Right lobe of liver (tissue), 6 donors: Measurements from ENCODE around the gene RAD50. TPM values are rescaled to one million over a fixed set of nuclear protein-coding genes. Genes with fewer than 3 reads are reported as not detected.

Experiments used
- ATAC-seq, 4 donors: fragments of 200-7000 bp; cut with Tn5 transposase; one replicate each; pipeline ENCODE4 v1.9.1; 2020; ENCODE audit warnings: mild to moderate bottlenecking in 4 of 4, moderate library complexity in 4 of 4
- DNase-seq, 3 donors: peaks; one replicate each; pipeline ENCODE4 v3.0.0-alpha.2; 2020
- H3K27ac ChIP-seq, 3 donors: fragments of 200-600 bp; one replicate each; pipeline ENCODE4 v1.8.0; 2022
- H3K27me3 ChIP-seq, 2 donors: fragments of 200-600 bp; one replicate each; pipeline ENCODE4 v1.8.0; 2022
- H3K36me3 ChIP-seq, 4 donors: fragments of 200-600 bp; sonication (generic) in 1 of 4; one replicate each; pipeline versions ENCODE4 v1.5.1 to v1.8.0; 2017 to 2022; ENCODE audit warnings: control low read depth in 1 of 4
- H3K4me1 ChIP-seq, 4 donors: fragments of 200-600 bp; sonication (generic) in 1 of 4; one replicate each; pipeline versions ENCODE4 v1.5.1 to v1.8.0; 2017 to 2022; ENCODE audit warnings: control low read depth in 1 of 4
- H3K4me3 ChIP-seq, 3 donors: fragments of 200-600 bp; one replicate each; pipeline ENCODE4 v1.8.0; 2022
- H3K9me3 ChIP-seq, 4 donors: fragments of 200-600 bp; sonication (generic) in 1 of 4; one replicate each; pipeline versions ENCODE4 v1.5.1 to v1.8.0; 2017 to 2022; ENCODE audit warnings: control low read depth in 1 of 4
- POLR2A ChIP-seq: fragments of 450-650 bp; IDR thresholded peaks from one replicate; pipeline ENCODE4 v1.6.1; 2017; ENCODE audit warnings: antibody characterized with exemption, mild to moderate bottlenecking
- WGBS: methylation state at CpG from one replicate; pipeline ENCODE4 v1.1.6; 2018; ENCODE audit warnings: low coverage, low lambda C conversion rate; ENCODE audit not compliant: insufficient coverage; ENCODE audit errors: missing lambda C conversion rate; 5-methylcytosine and 5-hydroxymethylcytosine counted together
- intact Hi-C, 2 donors: fragments of 100-400 bp; cut with DNase I; formaldehyde crosslinking; loops; one replicate each; pipeline versions ENCODE4 v1.11.2 to v1.14.1; 2022
- total RNA-seq, 6 experiments: library from RNA; depleted of rRNA in 2 of 6; stranded (reverse); fragments of >200 nt in 2 of 6; fragmentation: NEBNext Ultra II Directional in 3 of 6; extraction: Animal tissue kit (Norgen Biotek cat#: 25700) in 3 of 6; gene quantifications; one replicate each; pipeline versions ENCODE4 v1.1.0 to v1.2.4, GENCODE V29; 2016 to 2023
- TF ChIP-seq, protein P1 (sequence below), 4 donors: fragments of 200-600 bp in 3 of 4; fragments of 450-650 bp in 1 of 4; IDR thresholded peaks; one replicate each; pipeline versions ENCODE4 v1.5.1 to v1.8.0; 2016 to 2022; ENCODE audit warnings: antibody characterized with exemption in 4 of 4, mild to moderate bottlenecking in 2 of 4
- donor health status: DM: no; HTN: yes; CAD: no.
- donor health status: DM: no; HTN: no; CAD: no.
- donor health status: DM: no; HTN: no; CAD: no.
- donor health status: DM: no; HTN: yes; CAD: no.
- donor health status: DM: no; HTN: yes; CAD: no.

RAD50 gene
- total RNA-seq, 6 experiments from 2014 or later: 14.1 to 27.7 (median 17.9) TPM

DNA sequence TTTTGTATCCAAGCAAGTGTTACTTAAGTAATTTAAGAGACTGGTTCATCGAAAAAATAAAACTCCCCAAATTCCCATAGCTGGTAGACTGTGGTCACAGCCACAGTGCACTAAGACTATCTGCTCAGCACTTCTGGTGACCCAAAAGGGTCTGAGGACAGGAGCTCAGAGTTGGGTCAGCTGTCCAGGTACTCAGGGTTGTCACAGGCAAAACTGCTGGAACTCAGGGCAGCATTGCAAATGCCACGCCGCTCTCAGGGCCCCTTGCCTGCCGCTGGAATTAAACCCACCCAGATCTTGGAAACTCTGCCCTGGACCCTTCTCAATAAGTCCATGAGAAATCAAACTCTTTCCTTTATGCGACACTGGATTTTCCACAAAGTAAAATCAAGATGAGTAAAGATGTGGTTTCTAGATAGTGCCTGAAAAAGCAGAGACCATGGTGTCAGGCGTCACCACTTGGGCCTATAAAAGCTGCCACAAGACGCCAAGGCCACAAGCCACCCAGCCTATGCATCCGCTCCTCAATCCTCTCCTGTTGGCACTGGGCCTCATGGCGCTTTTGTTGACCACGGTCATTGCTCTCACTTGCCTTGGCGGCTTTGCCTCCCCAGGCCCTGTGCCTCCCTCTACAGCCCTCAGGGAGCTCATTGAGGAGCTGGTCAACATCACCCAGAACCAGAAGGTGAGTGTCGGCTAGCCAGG, 101.1 kb downstream of the RAD50 start, which contains the start of gene IL13:
Gene IL13, plus strand, starts transcription at position 498 of the 705 bp plus-strand sequence. Its CDS starts 14 bp downstream, at position 512.
- H3K4me3 ChIP-seq: no peak within 1 kb of the TSS
- peaks cover 0 to 11% (median 0%) of the 10 kb centered on the region in 4 donors for H3K4me1 ChIP-seq
- peaks cover 0 to 4% of the 10 kb centered on the region in 2 donors for H3K27me3 ChIP-seq
- DNase-seq (no peak), ATAC-seq (no peak)
- no peaks in the 10 kb centered on the region for H3K36me3 ChIP-seq
- 81% methylated on average over 9 of the region's 12 CpGs for WGBS
- TF ChIP-seq POLR2A: no peak
- TF ChIP-seq, protein P1, sequence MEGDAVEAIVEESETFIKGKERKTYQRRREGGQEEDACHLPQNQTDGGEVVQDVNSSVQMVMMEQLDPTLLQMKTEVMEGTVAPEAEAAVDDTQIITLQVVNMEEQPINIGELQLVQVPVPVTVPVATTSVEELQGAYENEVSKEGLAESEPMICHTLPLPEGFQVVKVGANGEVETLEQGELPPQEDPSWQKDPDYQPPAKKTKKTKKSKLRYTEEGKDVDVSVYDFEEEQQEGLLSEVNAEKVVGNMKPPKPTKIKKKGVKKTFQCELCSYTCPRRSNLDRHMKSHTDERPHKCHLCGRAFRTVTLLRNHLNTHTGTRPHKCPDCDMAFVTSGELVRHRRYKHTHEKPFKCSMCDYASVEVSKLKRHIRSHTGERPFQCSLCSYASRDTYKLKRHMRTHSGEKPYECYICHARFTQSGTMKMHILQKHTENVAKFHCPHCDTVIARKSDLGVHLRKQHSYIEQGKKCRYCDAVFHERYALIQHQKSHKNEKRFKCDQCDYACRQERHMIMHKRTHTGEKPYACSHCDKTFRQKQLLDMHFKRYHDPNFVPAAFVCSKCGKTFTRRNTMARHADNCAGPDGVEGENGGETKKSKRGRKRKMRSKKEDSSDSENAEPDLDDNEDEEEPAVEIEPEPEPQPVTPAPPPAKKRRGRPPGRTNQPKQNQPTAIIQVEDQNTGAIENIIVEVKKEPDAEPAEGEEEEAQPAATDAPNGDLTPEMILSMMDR (IDR thresholded peaks at IDR 0.05): no peak
- no peaks in the 10 kb centered on the region for H3K9me3 ChIP-seq
- intact Hi-C loops: no loop called here
- no peak within 1 kb of the TSS for H3K27ac ChIP-seq

DNA sequence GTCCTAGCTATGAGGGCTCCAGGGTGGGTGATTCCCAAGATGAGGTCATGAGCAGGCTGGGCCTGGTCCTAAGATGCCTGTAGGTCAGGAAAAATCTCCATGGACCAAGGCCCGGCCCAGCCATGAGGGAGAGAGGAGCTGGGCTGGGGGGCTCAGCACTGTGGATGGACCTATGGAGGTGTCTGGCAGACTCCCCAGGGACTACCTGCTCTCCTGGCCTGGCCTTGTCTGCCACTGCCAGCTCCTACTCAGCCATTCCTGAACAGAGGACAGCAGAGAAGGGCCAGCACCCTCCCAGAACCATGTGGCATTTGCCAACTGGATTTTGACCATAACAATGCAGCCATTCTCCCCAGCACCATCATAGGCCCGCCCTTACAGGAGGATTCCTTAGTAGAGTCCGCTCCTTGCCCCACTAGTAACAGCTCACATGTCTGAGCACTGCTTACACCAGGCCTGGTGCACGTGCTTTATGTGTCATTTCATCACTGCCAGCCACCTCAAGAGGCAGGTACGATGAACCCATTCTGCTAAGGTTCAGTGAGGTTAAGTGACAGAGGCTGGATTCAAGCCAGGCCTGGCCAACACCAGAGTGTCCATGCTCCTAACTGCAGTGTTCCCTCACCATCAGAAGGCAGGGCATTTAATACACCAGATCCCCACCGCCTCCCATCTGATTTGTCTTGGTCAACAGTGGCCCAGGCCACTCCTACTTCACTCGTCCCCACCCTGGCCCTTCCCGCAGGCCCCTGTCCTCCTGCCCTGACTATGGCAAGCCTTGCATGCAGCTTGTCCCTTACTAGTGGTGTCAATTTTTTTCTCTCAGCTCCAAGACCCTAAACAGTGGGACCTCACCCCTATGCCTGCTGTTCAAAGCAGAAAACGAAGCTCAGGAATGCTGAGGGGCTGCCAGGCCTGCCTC, 101.9 kb downstream of the RAD50 start:
- intact Hi-C loops: no loop called here
- ATAC-seq: peak; percentile 34 to 59 (median 52)
- TF ChIP-seq, protein P1 (IDR thresholded peaks at IDR 0.05): no peak
- TF ChIP-seq POLR2A: no peak
- H3K4me3 ChIP-seq: no peak overlapping the region
- peaks cover 0 to 11% (median 0%) of the 10 kb centered on the region in 4 donors for H3K4me1 ChIP-seq
- 58% methylated on average over 4 of the region's 9 CpGs for WGBS
- DNase-seq: peak in 1 of 3 donors; percentile 71
- H3K27me3 ChIP-seq: peaks cover 0 to 4% of the 10 kb centered on the region in 2 donors
- no peaks in the 10 kb centered on the region for H3K9me3 ChIP-seq
- H3K36me3 ChIP-seq: no peaks in the 10 kb centered on the region
- no peak overlapping the region for H3K27ac ChIP-seq

DNA sequence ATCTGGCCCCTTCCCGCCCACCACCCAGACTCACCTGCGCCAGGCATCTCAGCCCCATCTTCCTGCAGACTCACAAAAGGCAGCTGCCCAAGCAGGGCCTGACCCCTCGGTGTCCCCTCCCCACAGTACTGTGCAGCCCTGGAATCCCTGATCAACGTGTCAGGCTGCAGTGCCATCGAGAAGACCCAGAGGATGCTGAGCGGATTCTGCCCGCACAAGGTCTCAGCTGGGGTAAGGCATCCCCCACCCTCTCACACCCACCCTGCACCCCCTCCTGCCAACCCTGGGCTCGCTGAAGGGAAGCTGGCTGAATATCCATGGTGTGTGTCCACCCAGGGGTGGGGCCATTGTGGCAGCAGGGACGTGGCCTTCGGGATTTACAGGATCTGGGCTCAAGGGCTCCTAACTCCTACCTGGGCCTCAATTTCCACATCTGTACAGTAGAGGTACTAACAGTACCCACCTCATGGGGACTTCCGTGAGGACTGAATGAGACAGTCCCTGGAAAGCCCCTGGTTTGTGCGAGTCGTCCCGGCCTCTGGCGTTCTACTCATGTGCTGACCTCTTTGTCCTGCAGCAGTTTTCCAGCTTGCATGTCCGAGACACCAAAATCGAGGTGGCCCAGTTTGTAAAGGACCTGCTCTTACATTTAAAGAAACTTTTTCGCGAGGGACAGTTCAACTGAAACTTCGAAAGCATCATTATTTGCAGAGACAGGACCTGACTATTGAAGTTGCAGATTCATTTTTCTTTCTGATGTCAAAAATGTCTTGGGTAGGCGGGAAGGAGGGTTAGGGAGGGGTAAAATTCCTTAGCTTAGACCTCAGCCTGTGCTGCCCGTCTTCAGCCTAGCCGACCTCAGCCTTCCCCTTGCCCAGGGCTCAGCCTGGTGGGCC, 103.1 kb downstream of the RAD50 start:
- peaks cover 0 to 11% (median 0%) of the 10 kb centered on the region in 4 donors for H3K4me1 ChIP-seq
- TF ChIP-seq POLR2A: no peak
- TF ChIP-seq, protein P1 (IDR thresholded peaks at IDR 0.05): no peak
- H3K36me3 ChIP-seq: no peaks in the 10 kb centered on the region
- H3K4me3 ChIP-seq: no peak overlapping the region
- no peak for DNase-seq
- no peak for ATAC-seq
- H3K9me3 ChIP-seq: no peaks in the 10 kb centered on the region
- intact Hi-C loops: no loop called here
- H3K27me3 ChIP-seq: peaks cover 0 to 4% of the 10 kb centered on the region in 2 donors
- WGBS: 94% methylated on average over 14 of the region's 23 CpGs
- no peak overlapping the region for H3K27ac ChIP-seq
